ENCODE results near the gene CES1. TPM values are rescaled to one million over a fixed set of nuclear protein-coding genes. Genes with fewer than 3 reads are reported as not detected.
"Not testable (repeated sequence)": the region's sequence is repeated elsewhere in the genome, so short reads cannot be mapped to it uniquely, and the experiment has no call there.

The CES1 gene
- total RNA-seq, 1 experiment from 2014 or later: 625 TPM

- intact Hi-C loops (cut with micrococcal nuclease; ENCODE audit: unreplicated experiment): no loop called here
- TF ChIP-seq EZH2 (IDR thresholded peaks at IDR 0.05; ENCODE audit: borderline replicate concordance, low read depth, low read length, poor library complexity, severe bottlenecking): no peak
- TF ChIP-seq, protein P1, sequence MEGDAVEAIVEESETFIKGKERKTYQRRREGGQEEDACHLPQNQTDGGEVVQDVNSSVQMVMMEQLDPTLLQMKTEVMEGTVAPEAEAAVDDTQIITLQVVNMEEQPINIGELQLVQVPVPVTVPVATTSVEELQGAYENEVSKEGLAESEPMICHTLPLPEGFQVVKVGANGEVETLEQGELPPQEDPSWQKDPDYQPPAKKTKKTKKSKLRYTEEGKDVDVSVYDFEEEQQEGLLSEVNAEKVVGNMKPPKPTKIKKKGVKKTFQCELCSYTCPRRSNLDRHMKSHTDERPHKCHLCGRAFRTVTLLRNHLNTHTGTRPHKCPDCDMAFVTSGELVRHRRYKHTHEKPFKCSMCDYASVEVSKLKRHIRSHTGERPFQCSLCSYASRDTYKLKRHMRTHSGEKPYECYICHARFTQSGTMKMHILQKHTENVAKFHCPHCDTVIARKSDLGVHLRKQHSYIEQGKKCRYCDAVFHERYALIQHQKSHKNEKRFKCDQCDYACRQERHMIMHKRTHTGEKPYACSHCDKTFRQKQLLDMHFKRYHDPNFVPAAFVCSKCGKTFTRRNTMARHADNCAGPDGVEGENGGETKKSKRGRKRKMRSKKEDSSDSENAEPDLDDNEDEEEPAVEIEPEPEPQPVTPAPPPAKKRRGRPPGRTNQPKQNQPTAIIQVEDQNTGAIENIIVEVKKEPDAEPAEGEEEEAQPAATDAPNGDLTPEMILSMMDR (conservative IDR thresholded peaks at IDR 0.05; ENCODE audit: low read depth, low read length): no peak
- Histone ChIP-seq H3K4me1 (ENCODE audit: insufficient read depth, low read length, poor library complexity, severe bottlenecking) (no peaks in the 10 kb centered on the region), H3K9me3 (ENCODE audit: low read depth, low read length, poor library complexity, severe bottlenecking) (no peaks in the 10 kb centered on the region), H3K4me3 (ENCODE audit: low read depth, low read length, poor library complexity, severe bottlenecking) (no peak overlapping the region), H3K36me3 (ENCODE audit: insufficient read depth, low read length, poor library complexity, severe bottlenecking) (peaks cover 69% of the 10 kb centered on the region), H3K27ac (ENCODE audit: low read depth, low read length, poor library complexity, severe bottlenecking) (no peak overlapping the region), H3K27me3 (replicated peaks; ENCODE audit: insufficient read depth, low read depth, low read length, poor library complexity) (no peaks in the 10 kb centered on the region)
- DNase-seq (ENCODE audit: low spot score): no peak
- POLR2A ChIA-PET (ENCODE audit: low non-redundant PET): no interaction called here
- BruUV-seq (replicated peaks): no TSS peak
- CTCF ChIA-PET: no interaction called here
Measured at GRCh38 chr16:55821210-55821609, 11.7 kb downstream of the CES1 start.

DNA sequence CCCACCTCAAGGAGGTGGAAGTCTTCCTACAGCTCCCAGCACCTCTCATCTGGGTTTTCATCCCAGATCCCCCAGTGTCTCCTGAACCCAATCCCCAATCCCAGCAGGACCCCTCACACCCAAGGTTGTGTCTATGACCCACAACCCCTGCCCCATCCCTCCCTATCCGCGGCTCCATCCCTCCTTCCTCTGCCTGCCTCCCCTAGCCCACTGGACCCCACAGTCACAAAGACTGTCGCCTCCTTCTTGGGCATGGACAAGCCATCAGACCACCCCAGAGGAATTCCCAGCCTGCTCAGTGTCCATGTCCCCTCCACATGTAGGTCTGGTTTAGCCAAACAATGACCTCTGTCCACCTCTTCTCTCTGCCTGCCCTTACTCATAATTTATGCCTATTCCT is 12.3 kb downstream of the CES1 start:
- intact Hi-C loops (cut with micrococcal nuclease; ENCODE audit: unreplicated experiment): no loop called here
- Histone ChIP-seq H3K36me3 (ENCODE audit: insufficient read depth, low read length, poor library complexity, severe bottlenecking) (peaks cover 68% of the 10 kb centered on the region), H3K27me3 (replicated peaks; ENCODE audit: insufficient read depth, low read depth, low read length, poor library complexity) (no peaks in the 10 kb centered on the region), H3K27ac (ENCODE audit: low read depth, low read length, poor library complexity, severe bottlenecking) (no peak overlapping the region), H3K4me1 (ENCODE audit: insufficient read depth, low read length, poor library complexity, severe bottlenecking) (no peaks in the 10 kb centered on the region), H3K4me3 (ENCODE audit: low read depth, low read length, poor library complexity, severe bottlenecking) (no peak overlapping the region), H3K9me3 (ENCODE audit: low read depth, low read length, poor library complexity, severe bottlenecking) (no peaks in the 10 kb centered on the region)
- POLR2A ChIA-PET (ENCODE audit: low non-redundant PET): no interaction called here
- BruUV-seq (replicated peaks): no TSS peak
- TF ChIP-seq EZH2 (IDR thresholded peaks at IDR 0.05; ENCODE audit: borderline replicate concordance, low read depth, low read length, poor library complexity, severe bottlenecking): no peak
- TF ChIP-seq, protein P1 (conservative IDR thresholded peaks at IDR 0.05; ENCODE audit: low read depth, low read length): no peak
- CTCF ChIA-PET: no interaction called here
- DNase-seq (ENCODE audit: low spot score): no peak

- H3K27me3 ChIP-seq (replicated peaks; ENCODE audit: insufficient read depth, low read depth, low read length, poor library complexity): no peaks in the 10 kb centered on the region
- no peak overlapping the region for H3K4me3 ChIP-seq (ENCODE audit: low read depth, low read length, poor library complexity, severe bottlenecking)
- TF ChIP-seq EZH2 (IDR thresholded peaks at IDR 0.05; ENCODE audit: borderline replicate concordance, low read depth, low read length, poor library complexity, severe bottlenecking): no peak
- TF ChIP-seq, protein P1 (conservative IDR thresholded peaks at IDR 0.05; ENCODE audit: low read depth, low read length): no peak
- no peaks in the 10 kb centered on the region for H3K4me1 ChIP-seq (ENCODE audit: insufficient read depth, low read length, poor library complexity, severe bottlenecking)
- H3K27ac ChIP-seq (ENCODE audit: low read depth, low read length, poor library complexity, severe bottlenecking): no peak overlapping the region
- no TSS peak for BruUV-seq (replicated peaks)
- H3K9me3 ChIP-seq (ENCODE audit: low read depth, low read length, poor library complexity, severe bottlenecking): no peaks in the 10 kb centered on the region
- DNase-seq (ENCODE audit: low spot score): no peak
- H3K36me3 ChIP-seq (ENCODE audit: insufficient read depth, low read length, poor library complexity, severe bottlenecking): peaks cover 65% of the 10 kb centered on the region
- intact Hi-C loops (cut with micrococcal nuclease; ENCODE audit: unreplicated experiment): no loop called here
- CTCF ChIA-PET: no interaction called here
- POLR2A ChIA-PET (ENCODE audit: low non-redundant PET): no interaction called here
Measured at GRCh38 chr16:55817236-55817912, 15.5 kb downstream of the CES1 start.

GRCh38 chr16:55816222-55816621 is 16.7 kb downstream of the CES1 start:
- DNase-seq (ENCODE audit: low spot score): peak; percentile 38
- H3K27me3 ChIP-seq (replicated peaks; ENCODE audit: insufficient read depth, low read depth, low read length, poor library complexity); POLR2A ChIA-PET (ENCODE audit: low non-redundant PET); H3K4me1 ChIP-seq (ENCODE audit: insufficient read depth, low read length, poor library complexity, severe bottlenecking); H3K9me3 ChIP-seq (ENCODE audit: low read depth, low read length, poor library complexity, severe bottlenecking); H3K27ac ChIP-seq (ENCODE audit: low read depth, low read length, poor library complexity, severe bottlenecking); intact Hi-C loops (cut with micrococcal nuclease; ENCODE audit: unreplicated experiment); H3K4me3 ChIP-seq (ENCODE audit: low read depth, low read length, poor library complexity, severe bottlenecking); BruUV-seq (replicated peaks); CTCF ChIA-PET: not testable (repeated sequence)
- peaks cover 59% of the 10 kb centered on the region for H3K36me3 ChIP-seq (ENCODE audit: insufficient read depth, low read length, poor library complexity, severe bottlenecking)
